Measurements from ENCODE around the gene LYPLA2. TPM values are rescaled to one million over a fixed set of nuclear protein-coding genes. Genes with fewer than 3 reads are reported as not detected.

LYPLA2 gene
- total and polyA plus RNA-seq, 2 donors (not counting 3 experiments of a cell fraction or from before 2014, with no cell fraction given) = 110 to 137 TPM

DNA sequence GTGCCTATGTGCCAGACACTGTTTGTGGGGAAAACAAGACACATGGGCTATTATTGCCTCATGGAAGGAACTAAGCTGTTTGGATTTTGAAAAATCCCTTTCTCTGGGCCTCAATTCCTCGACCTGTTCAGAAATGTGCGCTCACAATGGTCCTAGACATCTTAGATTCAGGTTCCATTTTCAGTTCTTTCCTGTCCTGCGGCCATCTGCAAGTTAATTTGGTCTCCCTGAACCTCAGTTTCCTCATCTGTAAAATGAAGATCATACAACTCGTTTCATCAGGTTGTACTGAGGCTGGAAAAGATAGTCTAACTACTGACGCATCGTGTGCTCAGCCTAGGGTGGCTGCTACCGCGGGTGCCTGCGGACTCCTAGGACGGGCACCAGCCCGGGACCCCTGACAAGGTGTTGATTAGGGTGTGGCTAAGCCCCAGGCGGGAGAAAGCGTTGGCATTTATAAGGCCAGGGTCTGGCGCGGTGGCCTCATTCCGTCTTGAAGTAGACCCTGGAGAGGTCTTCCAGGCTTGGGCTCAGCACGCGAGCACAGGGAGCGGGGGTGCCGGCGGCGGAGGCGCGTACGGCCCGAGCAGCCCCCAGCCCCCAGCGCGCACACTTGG, 48.2 kb upstream of the LYPLA2 start:
- DNase-seq (ENCODE audit: low read depth, low spot score) (peak; percentile 47), FAIRE-seq (no peak)
- Histone ChIP-seq H4K20me1 (replicated peaks; ENCODE audit: control insufficient read depth, extremely low read depth, insufficient read depth, low read length) (peaks cover 18% of the 10 kb centered on the region), H3K4me2 (ENCODE audit: insufficient read depth, low read length) (peak overlapping the region; percentile 89), H3K27ac (ENCODE audit: insufficient read depth, low read depth, low read length) (peak overlapping the region; percentile 58), H3K4me3 (replicated peaks in 1 of 3; ENCODE audit: insufficient read depth in 1 of 3, low read depth in 1 of 3, low read length in 3 of 3) (peak overlapping the region; percentile 81 to 99 (median 81)), H3K27me3 (ENCODE audit: control insufficient read depth in 2 of 2, insufficient read depth in 2 of 2, low read length in 2 of 2) (no peaks in the 10 kb centered on the region), H3K4me1 (ENCODE audit: control insufficient read depth, extremely low read depth, insufficient read depth, low read length) (peaks cover 19% of the 10 kb centered on the region), H3K79me2 (ENCODE audit: control insufficient read depth, insufficient read depth, low read length) (peaks cover 42% of the 10 kb centered on the region), H2AFZ (ENCODE audit: low read depth, low read length) (peak overlapping the region; percentile 43), H3K36me3 (ENCODE audit: control insufficient read depth in 2 of 2, extremely low read depth in 1 of 2, insufficient read depth in 2 of 2, low read length in 2 of 2) (peaks cover 2% of the 10 kb centered on the region in 2 experiments), H3K9me3 (replicated peaks; ENCODE audit: control insufficient read depth, insufficient read depth, low read length) (no peaks in the 10 kb centered on the region), H3K9ac (replicated peaks; ENCODE audit: extremely low read depth, insufficient read depth, low read length) (peak overlapping the region; percentile 83), H3K9me1 (replicated peaks; ENCODE audit: control insufficient read depth, extremely low read depth, insufficient read depth, low read length) (no peaks in the 10 kb centered on the region)
- intact Hi-C loops (cut with micrococcal nuclease) (loop anchor here (1.0 to 5.0 kb wide), 2 partner anchors 51 to 185 kb away; partner anchors contain the start of genes ID3 and RPL11), dilution Hi-C loops (cut with MboI; ENCODE audit: extremely low pct_ligation_motif_present, low sequenced_read_pairs) (no loop called here)
- TF ChIP-seq POLR2A (IDR thresholded peaks at IDR 0.05; ENCODE audit: low read depth, low read length) = no peak
- TF ChIP-seq POLR2AphosphoS5 (IDR thresholded peaks at IDR 0.05; ENCODE audit: insufficient read depth, low read depth, low read length) = no peak
- no peak for TF ChIP-seq FOS (IDR thresholded peaks at IDR 0.05; ENCODE audit: borderline replicate concordance, insufficient read depth, low read length)
- TF ChIP-seq, protein P1, sequence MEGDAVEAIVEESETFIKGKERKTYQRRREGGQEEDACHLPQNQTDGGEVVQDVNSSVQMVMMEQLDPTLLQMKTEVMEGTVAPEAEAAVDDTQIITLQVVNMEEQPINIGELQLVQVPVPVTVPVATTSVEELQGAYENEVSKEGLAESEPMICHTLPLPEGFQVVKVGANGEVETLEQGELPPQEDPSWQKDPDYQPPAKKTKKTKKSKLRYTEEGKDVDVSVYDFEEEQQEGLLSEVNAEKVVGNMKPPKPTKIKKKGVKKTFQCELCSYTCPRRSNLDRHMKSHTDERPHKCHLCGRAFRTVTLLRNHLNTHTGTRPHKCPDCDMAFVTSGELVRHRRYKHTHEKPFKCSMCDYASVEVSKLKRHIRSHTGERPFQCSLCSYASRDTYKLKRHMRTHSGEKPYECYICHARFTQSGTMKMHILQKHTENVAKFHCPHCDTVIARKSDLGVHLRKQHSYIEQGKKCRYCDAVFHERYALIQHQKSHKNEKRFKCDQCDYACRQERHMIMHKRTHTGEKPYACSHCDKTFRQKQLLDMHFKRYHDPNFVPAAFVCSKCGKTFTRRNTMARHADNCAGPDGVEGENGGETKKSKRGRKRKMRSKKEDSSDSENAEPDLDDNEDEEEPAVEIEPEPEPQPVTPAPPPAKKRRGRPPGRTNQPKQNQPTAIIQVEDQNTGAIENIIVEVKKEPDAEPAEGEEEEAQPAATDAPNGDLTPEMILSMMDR (IDR thresholded peaks at IDR 0.05; ENCODE audit: extremely low read depth in 1 of 2, insufficient read depth in 1 of 2, low read depth in 1 of 2, low read length in 2 of 2) = no peak
- no peak for TF ChIP-seq GATA2 (IDR thresholded peaks at IDR 0.05; ENCODE audit: insufficient read depth, insufficient read length, low read depth, low read length)
- TF ChIP-seq EZH2 (IDR thresholded peaks at IDR 0.05; ENCODE audit: borderline replicate concordance, low read depth, low read length, severe bottlenecking) = no peak
- no peak for TF ChIP-seq MYC (IDR thresholded peaks at IDR 0.05; ENCODE audit: low read depth, low read length)
- TF ChIP-seq, protein P2, sequence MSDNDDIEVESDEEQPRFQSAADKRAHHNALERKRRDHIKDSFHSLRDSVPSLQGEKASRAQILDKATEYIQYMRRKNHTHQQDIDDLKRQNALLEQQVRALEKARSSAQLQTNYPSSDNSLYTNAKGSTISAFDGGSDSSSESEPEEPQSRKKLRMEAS (IDR thresholded peaks at IDR 0.05; ENCODE audit: insufficient read depth, insufficient read length) = no peak
- no peak for TF ChIP-seq JUN (IDR thresholded peaks at IDR 0.05; ENCODE audit: borderline replicate concordance, insufficient read depth, insufficient read length, low read depth)
- TSS peak; percentile 85 for BruUV-seq (replicated peaks)
- ChIA-PET POLR2A (no interaction called here), CTCF (interaction anchor here (1.0 to 1.4 kb wide), 3 partner anchors 29 to 51 kb away, joined by 3 to 4 read pairs (median 4); partner anchors contain the start of gene RPL11)
